Spleen (tissue), 7 donors: ENCODE results near the gene WNT7A.

Experiments used
- CTCF ChIP-seq, 11 experiments: fragments of 200-600 bp in 7 of 11; fragments of 450-650 bp in 4 of 11; sonication (generic) in 4 of 11; IDR thresholded peaks in 8 of 11; conservative IDR thresholded peaks in 3 of 11; 1 replicate in 7 of 11; 2 replicates in 4 of 11; pipeline versions ENCODE4 v1.4.0 to v1.8.0; 2016 to 2021; ENCODE audit warnings: antibody characterized with exemption in 11 of 11, inconsistent platforms in 4 of 11, mild to moderate bottlenecking in 1 of 11
- POLR2A ChIP-seq, 3 donors: fragments of 450-650 bp; IDR thresholded peaks; one replicate each; pipeline ENCODE4 v1.5.1; 2017; ENCODE audit warnings: antibody characterized with exemption in 3 of 3, mild to moderate bottlenecking in 1 of 3
- donor health status: DM: no; HTN: no; CAD: no; lungs with moderate emphysema.
- donor health status: DM: no; HTN: no; CAD: no.
- donor health status: DM: no; HTN: no; CAD: no.

- TF ChIP-seq CTCF (IDR thresholded peaks at IDR 0.05 in 8 of 11, conservative IDR thresholded peaks at IDR 0.05 in 3 of 11) (no peak), POLR2A (IDR thresholded peaks at IDR 0.05) (no peak)
These were observed 42.9 kb downstream of the WNT7A start for GRCh38 chr3:13836658-13837587.
